Measurements from ENCODE around the gene ZBTB47.

The ZBTB47 gene

DNA sequence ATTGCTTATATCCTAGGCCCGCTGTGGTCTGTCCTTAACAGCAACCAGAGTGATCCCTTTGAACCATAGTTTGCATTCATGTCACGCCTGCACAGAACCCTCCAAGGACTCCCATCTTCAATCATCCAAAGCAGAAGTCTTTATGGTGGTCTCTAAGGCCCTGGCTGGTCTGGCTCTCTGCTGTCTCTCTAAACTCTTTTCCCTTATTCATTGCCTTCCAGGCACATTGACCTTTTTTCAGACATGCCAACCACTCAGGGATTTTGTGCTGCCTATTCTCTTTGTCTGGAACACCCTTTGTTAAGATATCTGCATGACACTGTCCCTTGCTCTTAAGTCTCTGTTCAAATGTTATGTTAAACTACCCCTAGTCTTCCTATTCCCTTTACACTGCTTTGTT lies 21.9 kb upstream of the ZBTB47 start:
- H3K27ac ChIP-seq: no peak overlapping the region
- TF ChIP-seq, protein P1, sequence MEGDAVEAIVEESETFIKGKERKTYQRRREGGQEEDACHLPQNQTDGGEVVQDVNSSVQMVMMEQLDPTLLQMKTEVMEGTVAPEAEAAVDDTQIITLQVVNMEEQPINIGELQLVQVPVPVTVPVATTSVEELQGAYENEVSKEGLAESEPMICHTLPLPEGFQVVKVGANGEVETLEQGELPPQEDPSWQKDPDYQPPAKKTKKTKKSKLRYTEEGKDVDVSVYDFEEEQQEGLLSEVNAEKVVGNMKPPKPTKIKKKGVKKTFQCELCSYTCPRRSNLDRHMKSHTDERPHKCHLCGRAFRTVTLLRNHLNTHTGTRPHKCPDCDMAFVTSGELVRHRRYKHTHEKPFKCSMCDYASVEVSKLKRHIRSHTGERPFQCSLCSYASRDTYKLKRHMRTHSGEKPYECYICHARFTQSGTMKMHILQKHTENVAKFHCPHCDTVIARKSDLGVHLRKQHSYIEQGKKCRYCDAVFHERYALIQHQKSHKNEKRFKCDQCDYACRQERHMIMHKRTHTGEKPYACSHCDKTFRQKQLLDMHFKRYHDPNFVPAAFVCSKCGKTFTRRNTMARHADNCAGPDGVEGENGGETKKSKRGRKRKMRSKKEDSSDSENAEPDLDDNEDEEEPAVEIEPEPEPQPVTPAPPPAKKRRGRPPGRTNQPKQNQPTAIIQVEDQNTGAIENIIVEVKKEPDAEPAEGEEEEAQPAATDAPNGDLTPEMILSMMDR (conservative IDR thresholded peaks at IDR 0.05): no peak
- TF ChIP-seq ZFX (IDR thresholded peaks at IDR 0.05): no peak

DNA sequence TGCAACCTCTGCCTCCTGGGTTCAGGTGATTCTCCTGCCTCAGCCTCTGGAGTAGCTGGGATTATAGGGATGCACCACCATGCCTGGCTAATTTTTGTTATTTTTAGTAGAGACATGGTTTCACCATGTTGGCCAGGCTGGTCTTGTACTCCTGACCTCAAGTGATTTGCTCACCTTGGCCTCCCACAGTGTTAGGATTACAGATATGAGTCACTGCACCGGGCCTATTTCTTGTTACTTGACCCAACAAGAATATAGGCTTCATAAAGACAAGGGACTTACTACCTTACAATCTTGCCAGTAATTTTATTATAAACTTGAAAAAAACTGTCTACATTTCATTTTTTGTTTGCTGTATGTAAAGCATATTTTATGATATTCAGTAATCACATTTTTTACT lies 21.4 kb upstream of the ZBTB47 start:
- TF ChIP-seq, protein P1 (conservative IDR thresholded peaks at IDR 0.05): no peak
- no peak for TF ChIP-seq ZFX (IDR thresholded peaks at IDR 0.05)
- H3K27ac ChIP-seq: no peak overlapping the region

DNA sequence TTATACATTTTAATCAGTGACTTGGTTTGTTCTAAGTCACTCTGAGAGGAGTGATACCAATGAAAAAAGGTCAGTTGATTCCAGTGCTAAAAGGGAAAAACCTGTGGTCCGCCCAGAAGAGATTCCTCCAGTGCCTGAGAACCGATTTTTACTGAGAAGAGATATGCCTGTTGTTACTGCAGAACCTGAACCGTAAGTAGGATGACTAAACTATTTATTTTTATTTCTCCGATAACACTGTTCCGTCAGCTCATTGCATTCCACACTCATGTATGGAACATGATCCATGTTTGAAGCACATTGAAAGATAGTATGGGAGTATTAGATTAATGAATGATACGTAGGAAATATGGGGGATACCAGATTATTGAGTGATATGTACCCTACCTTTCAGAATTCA lies 20.0 kb upstream of the ZBTB47 start:
- no peak for TF ChIP-seq ZFX (IDR thresholded peaks at IDR 0.05)
- TF ChIP-seq, protein P1 (conservative IDR thresholded peaks at IDR 0.05): no peak
- H3K27ac ChIP-seq: no peak overlapping the region

DNA sequence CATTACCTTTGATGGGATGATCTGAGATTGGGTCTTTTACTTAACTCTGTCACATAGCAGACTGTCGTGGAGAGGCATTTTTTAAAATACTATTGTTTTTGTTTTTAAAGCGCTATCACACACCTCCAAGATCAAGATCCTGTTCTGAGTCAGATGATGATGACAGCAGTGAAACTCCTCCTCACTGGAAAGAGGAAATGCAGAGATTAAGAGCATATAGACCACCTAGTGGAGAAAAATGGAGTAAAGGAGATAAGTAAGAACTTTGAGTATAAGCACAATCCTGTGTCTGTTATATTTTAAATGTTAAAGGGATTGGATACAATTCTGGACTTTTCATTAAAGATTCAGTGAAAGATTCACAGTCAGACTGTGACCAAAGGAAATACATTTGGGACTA lies 18.4 kb upstream of the ZBTB47 start:
- no peak overlapping the region for H3K27ac ChIP-seq
- no peak for TF ChIP-seq ZFX (IDR thresholded peaks at IDR 0.05)
- TF ChIP-seq, protein P1 (conservative IDR thresholded peaks at IDR 0.05): no peak

DNA sequence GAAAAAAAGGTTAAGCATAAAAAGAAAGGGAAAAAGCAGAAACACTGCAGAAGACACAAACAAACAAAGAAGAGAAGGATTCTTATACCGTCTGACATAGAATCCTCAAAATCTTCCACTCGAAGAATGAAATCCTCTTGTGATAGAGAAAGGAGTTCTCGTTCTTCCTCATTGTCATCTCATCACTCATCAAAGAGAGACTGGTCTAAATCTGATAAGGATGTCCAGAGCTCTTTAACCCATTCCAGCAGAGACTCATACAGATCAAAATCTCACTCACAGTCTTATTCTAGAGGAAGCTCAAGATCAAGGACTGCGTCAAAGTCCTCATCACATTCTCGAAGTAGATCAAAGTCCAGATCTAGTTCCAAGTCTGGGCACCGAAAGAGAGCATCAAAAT lies 16.5 kb upstream of the ZBTB47 start:
- TF ChIP-seq, protein P1 (conservative IDR thresholded peaks at IDR 0.05): no peak
- TF ChIP-seq ZFX (IDR thresholded peaks at IDR 0.05): no peak
- H3K27ac ChIP-seq: no peak overlapping the region

DNA sequence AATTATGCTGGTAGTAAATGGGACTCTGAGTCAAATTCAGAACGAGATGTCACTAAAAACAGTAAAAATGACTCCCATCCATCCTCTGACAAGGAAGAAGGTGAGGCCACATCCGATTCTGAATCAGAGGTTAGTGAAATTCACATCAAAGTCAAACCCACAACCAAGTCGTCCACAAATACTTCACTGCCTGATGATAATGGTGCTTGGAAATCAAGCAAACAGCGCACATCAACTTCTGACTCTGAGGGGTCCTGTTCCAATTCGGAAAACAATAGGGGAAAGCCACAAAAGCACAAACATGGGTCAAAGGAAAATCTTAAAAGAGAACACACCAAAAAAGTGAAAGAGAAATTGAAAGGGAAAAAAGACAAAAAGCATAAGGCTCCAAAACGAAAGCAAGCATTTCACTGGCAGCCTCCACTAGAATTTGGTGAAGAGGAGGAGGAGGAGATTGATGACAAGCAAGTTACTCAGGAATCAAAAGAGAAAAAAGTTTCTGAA lies 15.1 kb upstream of the ZBTB47 start:
- TF ChIP-seq, protein P1 (conservative IDR thresholded peaks at IDR 0.05): no peak
- TF ChIP-seq ZFX (IDR thresholded peaks at IDR 0.05): no peak
- H3K27ac ChIP-seq: no peak overlapping the region

DNA sequence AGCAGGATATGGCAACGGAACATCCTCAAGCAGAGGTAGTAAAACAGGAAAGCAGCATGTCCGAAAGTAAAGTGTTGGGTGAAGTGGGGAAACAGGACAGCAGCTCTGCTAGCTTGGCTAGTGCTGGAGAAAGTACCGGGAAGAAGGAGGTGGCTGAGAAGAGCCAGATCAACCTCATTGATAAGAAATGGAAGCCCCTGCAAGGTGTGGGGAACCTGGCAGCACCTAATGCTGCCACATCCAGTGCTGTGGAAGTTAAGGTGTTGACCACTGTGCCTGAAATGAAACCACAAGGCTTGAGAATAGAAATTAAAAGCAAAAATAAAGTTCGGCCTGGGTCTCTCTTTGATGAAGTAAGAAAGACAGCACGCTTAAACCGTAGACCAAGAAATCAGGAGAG lies 14.3 kb upstream of the ZBTB47 start:
- TF ChIP-seq, protein P1 (conservative IDR thresholded peaks at IDR 0.05): no peak
- TF ChIP-seq ZFX (IDR thresholded peaks at IDR 0.05): no peak
- no peak overlapping the region for H3K27ac ChIP-seq

Measured in C4-2B (cell line).